GM10248 (cell line): Measurements from ENCODE around the gene ACAA1.

Source experiments
- CTCF ChIA-PET: fragments of 300-600 bp; sonication (Branson Sonifier 250); formaldehyde crosslinking; extraction: SDS; loops from one replicate; lab custom pipeline; 2021; ENCODE audit warnings: antibody characterized with exemption; lab: Yijun Ruan, JAX
- POLR2A ChIA-PET: fragments of 350-650 bp; sonication (Branson Sonifier 250); formaldehyde crosslinking; extraction: SDS; loops from one replicate; lab custom pipeline; 2020; ENCODE audit warnings: antibody characterized with exemption; lab: Yijun Ruan, JAX
- DNase-seq: peaks from one replicate; pipeline ENCODE4 v3.0.0; 2012; ENCODE audit errors: extremely low spot score
- CTCF ChIP-seq: IDR thresholded peaks from 2 replicates; pipeline ENCODE4 v1.5.1; 2012; ENCODE audit warnings: mild to moderate bottlenecking, low read depth; ENCODE audit errors: extremely low read depth, missing control alignments, control extremely low read depth

ACAA1 gene

DNA sequence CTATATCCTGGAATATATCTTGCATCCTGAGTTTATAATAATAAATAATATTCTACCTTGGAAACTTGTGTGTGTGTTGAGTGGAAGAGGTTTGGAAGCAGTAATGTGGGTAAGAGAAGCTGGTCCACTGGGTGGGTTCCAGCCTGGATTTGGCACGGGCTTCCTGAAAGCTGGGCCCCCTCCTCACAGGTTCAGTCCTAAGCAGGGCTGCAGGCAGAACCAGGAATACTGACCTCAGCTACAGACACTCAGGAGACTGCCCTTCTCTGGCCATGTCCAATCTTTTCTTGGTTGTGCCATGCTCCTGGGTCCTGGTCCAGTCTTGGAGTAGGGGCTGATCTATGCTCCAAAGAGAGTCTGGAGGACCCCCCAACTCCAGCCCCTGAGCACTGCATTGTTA is 6.0 kb upstream of the ACAA1 start:
- CTCF ChIA-PET, result interaction anchor here (1.0 to 5.5 kb wide), 4 partner anchors 11 to 337 kb away, joined by 3 to 30 read pairs (median 9); partner anchors contain the start of gene OXSR1
- DNase-seq, result no peak
- no peak for TF ChIP-seq CTCF
- POLR2A ChIA-PET, result interaction anchor here (1.8 kb wide), 1 partner anchor 22 kb away, joined by 5 read pairs; the partner anchor contains the start of gene OXSR1

- ChIA-PET POLR2A (interaction anchor here (1.8 kb wide), 1 partner anchor 23 kb away, joined by 5 read pairs; the partner anchor contains the start of gene OXSR1), CTCF (interaction anchor here (1.0 to 5.5 kb wide), 6 partner anchors 11 to 338 kb away, joined by 3 to 30 read pairs (median 4); partner anchors contain the start of gene OXSR1)
- TF ChIP-seq CTCF, result no peak
- DNase-seq, result no peak
Measured at GRCh38 chr3:38141952-38142273, 5.0 kb upstream of the ACAA1 start.

GRCh38 chr3:38141173-38141951 is 4.4 kb upstream of the ACAA1 start:
- DNase-seq, result no peak
- POLR2A ChIA-PET, result interaction anchor here (1.8 kb wide), 1 partner anchor 24 kb away, joined by 5 read pairs; the partner anchor contains the start of gene OXSR1
- CTCF ChIA-PET, result interaction anchor here (1.0 to 5.5 kb wide), 5 partner anchors 10 to 205 kb away, joined by 3 to 30 read pairs (median 5); partner anchors contain the start of genes OXSR1 and XYLB
- TF ChIP-seq CTCF, result no peak

GRCh38 chr3:38140326-38141172 is 3.6 kb upstream of the ACAA1 start:
- no peak for TF ChIP-seq CTCF
- no peak for DNase-seq
- ChIA-PET CTCF (interaction anchor here (0.8 to 5.5 kb wide), 6 partner anchors 13 to 206 kb away, joined by 3 to 30 read pairs (median 6); partner anchors contain the start of genes OXSR1 and XYLB), POLR2A (interaction anchor here (1.2 kb wide), 1 partner anchor 24 kb away, joined by 5 read pairs; the partner anchor contains the start of gene OXSR1)

- POLR2A ChIA-PET, result interaction anchor here (1.2 kb wide), 1 partner anchor 25 kb away, joined by 5 read pairs; the partner anchor contains the start of gene OXSR1
- TF ChIP-seq CTCF, result no peak
- DNase-seq, result no peak
- CTCF ChIA-PET, result interaction anchor here (1.0 to 5.5 kb wide), 7 partner anchors 13 to 207 kb away, joined by 3 to 30 read pairs (median 5); partner anchors contain the start of genes OXSR1 and XYLB
Measured at GRCh38 chr3:38139652-38140051, 2.7 kb upstream of the ACAA1 start.

DNA sequence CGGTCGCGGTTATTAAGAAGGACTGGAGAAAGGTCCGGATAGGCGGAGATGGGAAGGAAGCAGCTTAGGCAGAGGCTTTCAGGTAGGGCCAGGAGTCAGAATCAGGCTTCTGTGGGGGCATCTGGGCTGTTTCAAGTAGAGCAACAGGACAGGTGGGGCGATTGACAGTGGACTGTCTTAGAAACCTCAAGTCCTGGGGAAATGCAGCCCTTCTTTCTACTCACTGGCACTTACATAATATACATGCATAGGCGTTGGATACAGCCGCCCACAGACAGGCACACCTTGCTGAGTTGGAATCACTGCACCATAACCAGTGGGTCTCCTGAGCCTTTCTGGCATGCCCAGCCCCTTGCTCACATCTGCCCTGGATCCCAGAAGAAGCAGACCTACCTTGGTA is 2.3 kb upstream of the ACAA1 start:
- POLR2A ChIA-PET, result no interaction called here
- TF ChIP-seq CTCF, result no peak
- DNase-seq, result no peak
- CTCF ChIA-PET, result interaction anchor here (1.0 to 5.5 kb wide), 6 partner anchors 14 to 159 kb away, joined by 3 to 30 read pairs (median 5); partner anchors contain the start of gene OXSR1
